Sigmoid colon (tissue), 4 donors: ENCODE data around the gene APC.

Experiments used
- CTCF ChIP-seq, 4 experiments: fragments of 450-650 bp in 3 of 4; fragments of 200-600 bp in 1 of 4; IDR thresholded peaks; one replicate each; pipeline ENCODE4 v1.5.1; 2016 to 2019; ENCODE audit warnings: antibody characterized with exemption in 4 of 4, mild to moderate bottlenecking in 3 of 4, moderate library complexity in 2 of 4
- POLR2A ChIP-seq, 2 donors: fragments of 450-650 bp; IDR thresholded peaks; one replicate each; pipeline ENCODE4 v1.6.1; 2016; ENCODE audit warnings: antibody characterized with exemption in 2 of 2, mild to moderate bottlenecking in 2 of 2, moderate library complexity in 2 of 2
- POLR2AphosphoS5 ChIP-seq, 4 donors: sonication (generic); formaldehyde crosslinking; IDR thresholded peaks; one replicate each; pipeline ENCODE4 v1.6.1; 2017; ENCODE audit warnings: antibody characterized with exemption in 4 of 4

- TF ChIP-seq CTCF (IDR thresholded peaks at IDR 0.05) (no peak), POLR2A (IDR thresholded peaks at IDR 0.05) (no peak), POLR2AphosphoS5 (IDR thresholded peaks at IDR 0.05) (no peak)
These were observed 48.4 kb upstream of the APC start for GRCh38 chr5:112689155-112689909.
